HG03469 (cell line): ENCODE measurements around the gene GSS.

Source experiments
- ATAC-seq: cut with Tn5 transposase; IDR thresholded peaks from one replicate; pipeline ENCODE4 v1.9.1; 2021; ENCODE audit warnings: mild to moderate bottlenecking, moderate library complexity, moderate number of reproducible peaks; ENCODE audit not compliant: unreplicated experiment

The GSS gene

GRCh38 chr20:34949120-34949519 is 6.5 kb downstream of the GSS start:
- ATAC-seq: no peak

- no peak for ATAC-seq
These were observed 7.6 kb downstream of the GSS start for GRCh38 chr20:34948030-34948429.

GRCh38 chr20:34947336-34947735 is 8.3 kb downstream of the GSS start:
- ATAC-seq: no peak

GRCh38 chr20:34946661-34947060 is 8.9 kb downstream of the GSS start:
- ATAC-seq: no peak

GRCh38 chr20:34945315-34946077 is 10.1 kb downstream of the GSS start:
- no peak for ATAC-seq

GRCh38 chr20:34943808-34944567 is 11.6 kb downstream of the GSS start:
- no peak for ATAC-seq

- ATAC-seq: no peak
These were observed 13.3 kb downstream of the GSS start for GRCh38 chr20:34942301-34942700.

GRCh38 chr20:34941226-34941625 is 14.4 kb downstream of the GSS start:
- ATAC-seq: no peak

- ATAC-seq: no peak
These were observed 15.5 kb downstream of the GSS start for GRCh38 chr20:34940081-34940481.

- no peak for ATAC-seq
These were observed 17.0 kb downstream of the GSS start for GRCh38 chr20:34938466-34939163.

GRCh38 chr20:34931771-34932170 is 23.8 kb downstream of the GSS start:
- no peak for ATAC-seq

- ATAC-seq: no peak
These were observed 27.2 kb downstream of the GSS start for GRCh38 chr20:34928411-34928810.

GRCh38 chr20:34927736-34928135 is 27.9 kb downstream of the GSS start:
- ATAC-seq: no peak

- ATAC-seq: no peak
These were observed 29.0 kb downstream of the GSS start for GRCh38 chr20:34926581-34926980.

- ATAC-seq: no peak
These were observed 29.6 kb downstream of the GSS start for GRCh38 chr20:34925981-34926380.

GRCh38 chr20:34925341-34925740 is 30.3 kb downstream of the GSS start:
- ATAC-seq: no peak

GRCh38 chr20:34923414-34923813 is 32.2 kb downstream of the GSS start:
- ATAC-seq: no peak

GRCh38 chr20:34922654-34923381 is 32.8 kb downstream of the GSS start:
- no peak for ATAC-seq

- ATAC-seq: no peak
These were observed 34.2 kb downstream of the GSS start for GRCh38 chr20:34921436-34921835.

- no peak for ATAC-seq
These were observed 35.6 kb downstream of the GSS start for GRCh38 chr20:34920055-34920454.

GRCh38 chr20:34916774-34917354 is 38.7 kb downstream of the GSS start:
- ATAC-seq: no peak
